Hematopoietic multipotent progenitor cell treated with erythropoietin and hydrocortisone succinate and interleukin-3 and kit ligand, for 6 days (in vitro differentiated cells): Measurements from ENCODE around the gene RMND5B.
A peak's percentile ranks its signal among the peaks of the same experiment; 100 is the strongest.
"Not testable (repeated sequence)": the region's sequence is repeated elsewhere in the genome, so short reads cannot be mapped to it uniquely, and the experiment has no call there.

Experiments used
- DNase-seq: peaks from one replicate; pipeline ENCODE4 v3.0.0-alpha.2; 2015

Gene RMND5B

DNA sequence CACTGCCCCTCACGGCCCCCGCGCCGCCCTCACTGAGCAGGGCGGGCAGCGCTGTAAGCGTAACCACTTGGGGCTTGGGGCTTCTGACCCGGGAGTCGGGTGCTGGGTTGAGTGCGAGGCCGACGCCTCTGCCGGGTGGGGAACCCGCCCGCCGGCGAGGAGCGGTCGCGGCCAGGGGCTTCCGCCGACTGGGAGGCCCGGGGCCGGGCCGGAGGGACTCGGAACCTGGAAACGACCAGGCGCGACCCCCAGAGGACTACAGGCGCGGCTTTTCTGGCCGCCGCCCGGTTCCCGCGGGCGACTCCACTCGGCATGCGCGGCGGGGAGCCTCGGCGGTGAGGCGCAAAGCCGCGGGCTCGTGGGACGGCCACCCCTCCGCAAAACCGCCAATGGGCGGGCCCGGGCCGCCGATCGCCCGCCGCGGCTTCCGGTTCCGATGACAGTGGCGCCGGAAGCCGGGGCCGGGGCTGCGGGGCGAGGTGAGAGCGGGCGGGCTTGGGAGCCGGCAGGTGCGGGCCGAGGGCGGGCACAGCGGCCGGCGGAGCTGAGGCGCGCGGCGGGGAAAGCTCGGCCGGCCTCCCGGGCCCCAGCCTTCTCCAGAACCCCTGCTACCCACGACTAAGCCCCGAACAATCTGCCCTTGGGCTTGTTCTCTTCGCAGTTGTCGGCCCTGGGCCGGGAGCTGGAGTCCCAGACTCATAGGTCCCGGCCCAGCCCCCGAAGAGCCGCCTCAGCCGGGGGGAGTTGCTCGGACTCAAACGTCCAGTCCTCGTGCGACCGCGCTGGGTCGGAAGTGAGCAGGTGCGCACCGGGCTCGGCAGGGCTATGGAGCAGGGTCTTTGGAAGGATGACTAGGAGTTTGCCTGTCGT lies at the start of gene RMND5B:
Gene RMND5B (plus strand): TSS at position 439 of the 870 bp plus-strand sequence. CDS start 7,106 bp downstream, outside the sequence.
- DNase-seq, result peak; percentile 92

GRCh38 chr5:178081571-178082243 lies 49.1 kb upstream of the RMND5B start:
- DNase-seq, result no peak

GRCh38 chr5:178083922-178084321 lies 46.9 kb upstream of the RMND5B start:
- no peak for DNase-seq

GRCh38 chr5:178085316-178085715 lies 45.5 kb upstream of the RMND5B start:
- no peak for DNase-seq

DNA sequence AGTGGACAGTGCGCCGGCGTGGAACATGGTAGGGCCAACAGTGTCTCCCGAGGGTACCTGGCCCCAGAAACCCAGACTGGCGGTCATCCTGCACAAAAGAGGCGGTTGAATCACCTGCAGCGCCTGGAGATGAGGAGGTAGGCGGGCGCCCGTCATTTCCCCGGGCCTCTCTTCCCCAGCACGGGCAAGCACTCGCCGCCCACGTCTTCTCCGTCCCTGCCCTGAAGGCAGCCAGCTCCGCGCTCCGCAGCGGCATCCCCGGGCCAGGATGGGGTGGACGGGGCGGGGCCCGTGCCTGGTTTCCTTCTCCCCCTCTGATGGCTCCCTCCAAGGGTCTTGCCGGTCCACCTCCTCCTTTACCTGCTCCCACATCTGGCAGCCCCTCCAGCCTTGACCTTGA lies 44.5 kb upstream of the RMND5B start:
- DNase-seq, result no peak

- DNase-seq, result not testable (repeated sequence)
These were observed 43.6 kb upstream of the RMND5B start for GRCh38 chr5:178087199-178087598.

DNA sequence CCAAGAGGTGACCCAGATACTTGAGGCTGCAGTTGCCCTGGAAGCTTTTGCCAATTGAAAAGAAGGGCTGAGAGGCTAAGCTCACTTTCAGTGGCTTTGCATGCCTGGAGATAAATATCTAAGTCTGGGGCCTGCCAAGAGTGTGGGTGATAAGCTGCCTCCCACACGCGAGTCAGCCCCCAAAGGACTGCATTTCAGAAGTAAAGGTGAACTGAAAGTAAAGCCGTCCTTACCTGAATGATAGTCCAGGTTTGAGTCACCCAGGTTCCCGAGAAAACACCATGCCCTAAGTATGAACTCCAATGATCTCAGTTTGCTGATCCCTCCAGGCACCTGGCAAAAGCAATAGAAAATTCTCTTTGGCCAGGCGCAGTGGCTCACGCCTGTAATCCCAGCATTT lies 40.0 kb upstream of the RMND5B start:
- DNase-seq, result no peak

GRCh38 chr5:178093134-178093533 lies 37.7 kb upstream of the RMND5B start:
- no peak for DNase-seq

- DNase-seq, result no peak
These were observed 36.5 kb upstream of the RMND5B start for GRCh38 chr5:178094345-178094744.

GRCh38 chr5:178098685-178099084 lies 32.1 kb upstream of the RMND5B start:
- DNase-seq, result no peak

- DNase-seq, result no peak
These were observed 27.2 kb upstream of the RMND5B start for GRCh38 chr5:178103612-178104011.

DNA sequence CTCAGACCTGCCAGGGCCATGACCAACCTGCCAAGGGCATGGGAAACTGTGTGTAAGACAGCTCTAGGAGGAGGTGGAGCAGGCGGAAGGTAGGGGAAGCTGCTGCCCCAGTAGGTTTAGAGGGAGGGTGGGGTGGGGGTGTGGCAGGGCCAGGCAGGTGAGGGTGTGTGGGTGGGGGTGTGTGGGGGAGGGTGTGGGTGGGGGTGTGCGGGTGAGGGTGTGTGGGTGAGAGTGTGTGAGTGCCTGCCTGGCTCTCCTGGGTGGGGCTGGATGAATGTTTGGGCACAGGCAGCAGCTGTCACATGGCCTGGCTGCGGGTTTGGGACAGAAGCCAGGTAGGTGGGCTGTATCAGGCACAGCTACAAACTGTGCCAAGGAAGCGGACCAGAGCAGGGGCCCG lies 26.3 kb upstream of the RMND5B start:
- DNase-seq, result peak; percentile 80

DNA sequence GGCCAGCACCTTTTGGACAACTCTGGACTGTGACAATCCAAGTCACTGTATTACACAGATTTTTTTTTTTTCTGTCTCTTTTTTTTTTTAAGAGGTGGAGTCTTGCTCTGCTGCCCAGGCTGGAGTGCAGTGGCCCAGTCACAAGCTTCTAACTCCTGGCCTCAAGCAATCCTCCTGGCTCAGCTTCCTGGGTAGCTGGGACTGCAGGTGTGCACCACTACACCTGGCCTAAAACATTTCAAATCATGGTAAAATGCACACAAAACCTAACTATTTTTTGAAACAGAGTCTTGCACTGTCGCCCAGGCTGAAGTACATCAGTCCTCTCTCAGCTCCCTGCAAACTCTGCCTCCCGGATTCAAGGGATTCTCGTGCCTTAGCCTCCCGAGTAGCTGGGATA lies 24.7 kb upstream of the RMND5B start:
- no peak for DNase-seq

- no peak for DNase-seq
These were observed 24.1 kb upstream of the RMND5B start for GRCh38 chr5:178106556-178107239.

GRCh38 chr5:178107756-178108310 lies 23.0 kb upstream of the RMND5B start:
- no peak for DNase-seq

DNA sequence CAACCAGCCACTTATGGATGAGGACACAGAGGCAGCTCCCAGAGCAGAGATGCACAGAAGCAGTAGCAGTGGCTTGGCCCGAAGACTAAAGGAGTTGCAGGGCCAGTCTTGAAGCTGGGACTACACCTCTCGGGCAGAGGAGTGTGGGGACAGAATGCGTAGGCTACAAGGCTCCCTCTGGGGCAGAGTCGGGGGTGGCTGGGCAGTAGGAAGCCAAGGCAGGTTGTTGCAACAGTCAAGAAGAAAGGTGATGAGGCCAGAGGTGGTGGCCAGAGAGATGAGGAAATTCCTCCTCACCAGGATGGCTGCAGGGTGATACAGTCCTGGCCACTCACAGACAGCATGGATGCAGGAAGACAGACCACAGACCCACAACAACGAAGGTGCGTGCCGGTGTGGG lies 22.4 kb upstream of the RMND5B start:
- DNase-seq, result no peak

GRCh38 chr5:178108966-178109365 lies 21.8 kb upstream of the RMND5B start:
- no peak for DNase-seq

DNA sequence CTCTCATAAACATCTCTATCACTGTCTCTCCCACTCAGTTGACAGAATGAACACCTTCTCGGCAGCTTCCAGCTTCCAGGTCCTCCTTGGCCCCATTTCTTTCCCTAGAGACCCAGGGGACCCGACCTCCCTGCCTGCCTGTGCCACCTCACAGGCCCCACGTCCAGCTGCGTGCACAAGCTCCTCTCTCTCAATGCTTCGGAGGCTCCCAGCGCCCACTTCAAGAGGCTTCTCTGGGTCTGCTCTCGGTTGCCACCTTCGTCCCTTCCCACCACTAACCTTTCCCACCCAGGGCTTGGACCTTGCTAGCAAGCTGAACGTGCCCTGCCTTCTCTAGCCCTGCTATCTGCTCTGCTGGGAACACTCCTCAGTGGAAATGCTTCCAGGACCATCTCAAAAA lies 20.3 kb upstream of the RMND5B start:
- DNase-seq, result no peak

- DNase-seq, result no peak
These were observed 18.9 kb upstream of the RMND5B start for GRCh38 chr5:178111925-178112324.

GRCh38 chr5:178112545-178112944 lies 18.3 kb upstream of the RMND5B start:
- DNase-seq, result no peak

- DNase-seq, result peak; percentile 79
These were observed 17.6 kb upstream of the RMND5B start, which contains the start of gene N4BP3 for GRCh38 chr5:178113141-178113787. Gene N4BP3 (plus strand): TSS chr5:178113532. CDS start chr5:178119584, 6,052 bp downstream.

DNA sequence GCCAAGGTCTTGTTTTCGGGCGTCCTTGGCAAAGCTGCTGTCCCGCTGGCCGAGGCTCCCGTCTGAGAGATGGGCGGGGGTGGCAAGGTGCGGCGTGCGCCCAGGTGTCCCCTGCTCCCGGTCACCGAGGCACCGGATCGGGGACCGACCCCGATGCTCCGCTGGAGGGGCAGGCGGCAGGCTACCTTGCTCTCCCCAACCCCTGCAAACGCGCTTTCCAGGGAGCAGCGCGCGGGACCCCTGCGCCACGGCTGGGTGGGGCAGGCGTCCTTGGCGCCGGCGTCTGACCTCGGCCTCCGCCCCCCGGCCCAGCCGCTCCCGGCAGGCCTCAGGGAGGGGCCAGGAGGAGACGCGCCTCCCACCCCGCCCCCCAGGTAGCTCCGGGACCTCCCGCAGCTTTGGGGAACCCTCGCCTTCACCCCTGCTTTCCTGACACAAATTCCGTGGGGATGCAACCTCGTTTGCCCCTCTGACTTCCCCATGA lies 16.9 kb upstream of the RMND5B start:
- no peak for DNase-seq
